GM19238 (cell line): ENCODE results near the gene TTC28.

Experiments
- DNase-seq: peaks from one replicate; pipeline ENCODE4 v3.0.0; 2011; ENCODE audit warnings: low spot score; ENCODE audit not compliant: insufficient read length

Gene TTC28

GRCh38 chr22:27978317-27978716 lies 701.3 kb downstream of the TTC28 start:
- DNase-seq: no peak

DNA sequence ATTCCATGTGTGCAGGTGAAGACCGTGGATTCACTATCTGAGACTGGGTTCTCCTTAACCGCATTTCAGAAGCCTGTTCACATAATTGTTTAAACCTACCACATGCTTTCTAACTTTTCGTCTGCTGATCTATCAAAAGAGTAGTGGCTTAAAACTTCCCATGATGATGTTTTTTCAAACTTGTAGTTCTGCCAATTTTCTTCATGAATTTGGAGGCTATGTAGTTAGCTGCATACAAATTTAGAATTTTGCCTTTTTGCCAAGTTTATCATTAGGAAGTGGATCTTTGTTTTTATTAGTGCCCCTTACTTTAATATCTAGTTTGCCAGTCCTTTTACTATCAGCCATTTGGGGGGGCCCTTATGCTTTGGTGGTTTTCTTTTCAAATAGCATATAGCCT lies 703.1 kb downstream of the TTC28 start:
- DNase-seq: no peak

GRCh38 chr22:27975381-27976013 lies 704.1 kb downstream of the TTC28 start:
- no peak for DNase-seq

GRCh38 chr22:27973846-27974245 lies 705.8 kb downstream of the TTC28 start:
- DNase-seq: no peak

DNA sequence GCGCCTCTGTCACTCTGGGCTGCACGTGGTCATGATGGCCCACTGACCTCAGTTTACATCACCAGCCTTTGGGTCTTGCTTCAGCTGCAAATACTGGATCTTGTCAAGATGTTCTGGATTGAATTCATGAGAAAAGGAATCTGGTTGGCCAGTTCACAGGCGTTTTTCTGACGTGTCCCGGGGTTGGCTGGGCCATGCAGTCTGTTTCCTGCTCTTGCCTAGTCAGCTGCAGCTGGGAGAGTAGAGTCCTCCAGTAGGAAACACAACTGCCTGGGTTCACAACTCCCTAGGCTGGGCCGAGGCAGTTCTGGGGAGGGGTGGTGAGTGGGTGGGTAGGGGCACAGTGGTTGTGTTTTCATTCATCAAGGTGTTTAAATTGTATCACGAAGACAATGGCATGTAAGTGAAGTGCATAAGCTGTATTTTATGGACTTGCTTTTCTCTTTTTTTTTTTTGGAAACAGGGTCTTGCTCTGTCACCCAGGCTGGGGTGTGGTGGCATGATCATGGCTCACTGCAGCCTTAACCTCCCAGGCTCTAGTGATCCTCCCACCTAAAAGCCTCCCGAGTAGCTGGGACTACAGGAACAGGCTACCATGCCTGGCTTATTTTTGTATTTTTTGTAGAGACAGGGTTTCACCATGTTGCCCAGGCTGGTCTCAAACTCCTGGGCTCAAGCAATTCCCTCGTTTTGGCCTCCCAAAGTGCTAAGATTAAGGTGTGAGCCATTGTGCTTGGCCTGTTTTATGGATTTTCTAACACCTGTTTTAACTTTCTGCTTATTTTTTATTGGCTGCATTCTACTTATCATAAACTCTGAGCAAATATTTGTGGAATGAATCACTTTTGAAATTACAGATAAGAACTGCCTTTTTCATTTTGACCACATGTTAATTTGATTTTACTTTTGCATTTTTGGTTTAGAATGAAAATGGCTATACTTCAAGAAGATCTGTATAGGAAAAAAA lies 706.6 kb downstream of the TTC28 start:
- no peak for DNase-seq

DNA sequence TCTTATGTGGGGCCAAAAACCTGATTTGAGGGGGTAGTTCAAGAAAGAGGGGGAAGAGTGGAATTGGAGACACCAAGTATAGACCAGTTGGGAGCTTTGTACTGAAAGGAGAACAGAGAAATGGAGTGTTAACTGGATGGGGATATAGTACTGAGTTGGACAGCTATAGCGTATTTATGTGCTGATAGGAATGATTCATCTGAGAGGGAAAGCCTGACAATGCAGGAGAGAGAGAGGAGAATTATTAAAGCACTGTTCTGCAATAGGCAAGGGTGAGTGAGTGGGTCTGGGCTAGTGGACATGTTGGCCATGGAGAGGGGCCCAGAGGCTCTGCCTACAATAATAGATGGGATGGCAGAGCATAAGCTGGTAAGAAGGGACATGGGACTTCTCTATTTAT lies 707.7 kb downstream of the TTC28 start:
- DNase-seq: no peak

- no peak for DNase-seq
Measured at GRCh38 chr22:27970596-27971220, 708.9 kb downstream of the TTC28 start.

DNA sequence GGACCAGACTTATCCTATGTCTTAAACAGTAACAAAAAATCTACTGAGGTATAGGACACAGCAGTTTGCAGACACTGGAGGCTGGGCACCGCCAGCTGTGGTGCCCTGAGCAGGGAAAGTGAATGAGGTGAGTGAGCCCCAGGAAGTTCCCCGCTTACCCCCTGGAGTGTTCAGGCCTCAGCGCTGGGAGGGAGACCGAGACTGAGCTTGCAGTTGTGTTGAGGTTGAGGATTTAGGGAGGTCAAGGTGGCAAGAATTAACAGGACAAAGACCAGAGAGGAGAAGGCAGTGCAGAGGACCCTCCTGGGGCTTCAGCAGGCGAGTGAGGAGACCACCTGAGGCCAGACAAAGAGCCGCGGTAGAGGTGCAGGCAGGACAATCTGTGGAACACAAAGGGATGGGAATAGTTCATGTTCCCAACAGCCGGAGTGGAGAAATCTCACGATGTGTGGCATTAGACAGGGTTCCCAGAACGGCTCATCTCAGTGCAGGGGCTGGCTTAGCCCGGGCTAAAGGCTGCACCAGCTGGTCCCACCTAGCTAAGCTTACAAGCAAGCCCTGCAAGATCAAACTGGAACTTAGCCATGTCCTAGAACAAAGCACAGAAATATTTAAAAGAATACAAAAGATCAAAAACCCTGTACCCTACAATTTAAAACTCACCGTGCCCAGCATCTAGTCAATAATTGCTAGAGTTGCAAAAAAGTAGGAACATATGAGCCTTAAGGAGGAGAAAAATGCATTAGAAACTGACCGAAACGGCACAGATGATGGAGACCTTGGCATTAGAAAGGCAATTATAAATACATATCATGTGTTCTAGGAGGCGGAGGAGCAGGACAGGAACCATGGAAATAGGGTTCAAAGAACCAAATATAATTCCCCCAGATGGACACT lies 713.2 kb downstream of the TTC28 start:
- no peak for DNase-seq

GRCh38 chr22:27962268-27963044 lies 717.2 kb downstream of the TTC28 start:
- DNase-seq: no peak

- no peak for DNase-seq
Measured at GRCh38 chr22:27961680-27962079, 718.0 kb downstream of the TTC28 start.

- no peak for DNase-seq
Measured at GRCh38 chr22:27961182-27961581, 718.5 kb downstream of the TTC28 start.

GRCh38 chr22:27959335-27960090 lies 720.1 kb downstream of the TTC28 start:
- DNase-seq: no peak

- DNase-seq: no peak
Measured at GRCh38 chr22:27952779-27953178, 726.9 kb downstream of the TTC28 start.

- no peak for DNase-seq
Measured at GRCh38 chr22:27952091-27952490, 727.5 kb downstream of the TTC28 start.

DNA sequence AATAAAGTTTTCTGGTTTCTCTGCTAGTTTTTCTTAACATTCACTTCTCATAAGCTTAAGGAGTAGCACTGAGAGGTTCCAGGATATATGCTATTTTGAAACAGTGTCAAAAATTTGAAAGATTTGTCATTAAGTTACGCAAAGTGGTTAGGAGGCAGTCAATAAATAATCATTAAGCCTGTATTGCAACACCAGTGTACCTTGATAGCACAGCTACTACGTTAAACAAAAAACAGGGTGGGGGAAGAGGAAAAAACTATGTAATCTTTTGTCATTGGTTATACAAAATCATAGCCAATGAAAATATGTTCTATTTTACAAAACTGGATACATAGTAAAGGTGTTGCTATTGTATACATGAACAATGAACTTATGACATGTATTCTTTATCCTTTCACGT lies 730.2 kb downstream of the TTC28 start:
- DNase-seq: no peak

GRCh38 chr22:27948569-27948968 lies 731.1 kb downstream of the TTC28 start:
- no peak for DNase-seq

DNA sequence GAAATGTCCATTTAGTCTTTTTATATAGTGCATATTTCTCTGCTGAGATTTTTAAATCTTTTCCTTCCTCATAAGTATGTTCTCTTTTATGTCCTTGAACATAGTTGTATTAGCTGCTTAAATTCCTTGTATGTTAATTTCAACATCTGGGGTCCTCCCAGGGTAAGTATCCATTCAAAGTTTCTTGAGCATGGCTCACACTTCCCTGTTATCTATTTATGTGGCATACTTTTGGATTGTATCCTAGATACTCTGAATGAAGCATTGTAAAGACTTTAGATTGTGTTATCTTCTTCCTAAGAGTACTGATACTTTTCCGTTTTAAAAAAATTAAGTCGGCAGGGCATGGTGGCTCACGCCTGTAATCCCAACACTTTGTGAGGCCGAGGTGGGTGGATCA lies 732.2 kb downstream of the TTC28 start:
- DNase-seq: no peak

DNA sequence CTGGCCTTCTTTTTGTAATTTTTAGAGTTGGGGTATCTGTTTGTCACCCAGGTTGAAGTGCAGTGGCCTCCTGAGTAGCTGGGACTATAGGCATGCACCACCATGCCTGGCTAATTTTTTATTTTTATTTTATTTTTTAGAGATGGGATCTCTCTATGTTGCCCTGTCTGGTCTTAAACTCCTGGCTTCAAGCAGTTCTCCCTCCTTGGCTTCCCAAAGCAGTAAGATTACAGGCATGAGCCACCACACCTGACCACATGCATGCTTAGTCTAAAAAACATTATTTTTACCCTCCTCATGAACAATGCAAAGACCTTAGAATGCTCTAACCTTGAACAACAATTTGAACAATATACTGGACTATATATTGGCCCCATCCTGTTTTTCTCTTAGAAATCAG lies 738.5 kb downstream of the TTC28 start:
- DNase-seq: no peak

GRCh38 chr22:27937453-27937852 lies 742.2 kb downstream of the TTC28 start:
- DNase-seq: no peak

GRCh38 chr22:27935897-27936296 lies 743.7 kb downstream of the TTC28 start:
- DNase-seq: no peak
